ENCODE data around the gene MUTYH. TPM values are rescaled to one million over a fixed set of nuclear protein-coding genes. Genes with fewer than 3 reads are reported as not detected.

MUTYH gene
- total RNA-seq, 1 donor from 2014 or later, result 25.1 TPM

DNA sequence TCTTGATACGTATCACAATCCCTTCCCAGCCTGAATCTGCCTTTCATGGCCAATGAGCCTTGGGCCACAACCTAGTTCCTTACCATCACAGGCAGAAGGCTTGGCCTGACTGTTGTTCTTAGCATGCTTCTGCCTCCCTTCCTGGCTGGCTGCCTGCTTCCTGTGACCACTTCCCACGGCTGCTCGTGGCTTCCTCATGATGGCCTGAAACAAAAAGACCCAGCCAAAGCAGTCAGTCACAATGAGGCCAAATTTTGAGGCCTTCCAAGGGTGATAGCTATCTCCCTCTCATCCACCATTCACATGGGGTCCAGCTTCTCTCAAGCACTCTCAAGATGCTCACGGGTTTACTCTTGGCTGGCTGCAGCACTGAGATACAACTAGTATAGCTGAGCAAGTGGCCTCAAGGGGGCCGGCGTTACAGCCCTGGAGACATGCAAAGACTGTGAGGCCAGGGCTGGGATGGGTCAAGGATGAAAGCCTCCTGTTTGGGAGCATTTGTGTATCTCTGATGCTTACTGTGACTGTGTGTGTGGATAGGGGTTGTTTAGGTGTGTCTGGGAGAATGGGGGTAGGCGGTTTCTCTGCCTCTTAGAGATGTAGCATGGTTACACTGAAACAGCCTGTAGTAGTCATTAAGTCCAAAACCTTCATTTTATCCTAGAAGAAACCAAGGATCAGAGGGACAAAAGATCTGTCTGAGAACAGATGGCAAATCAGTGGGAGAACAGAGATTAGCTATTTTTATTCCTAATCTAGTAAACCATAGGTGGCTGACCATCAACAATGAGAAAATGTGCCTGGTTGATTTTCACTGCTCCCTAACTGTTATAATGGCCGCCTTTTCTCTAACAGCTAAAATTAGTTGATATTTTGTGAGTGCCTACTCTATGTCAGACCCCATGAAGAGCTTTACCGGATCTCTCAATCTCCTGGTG, 5.7 kb downstream of the MUTYH start:
- Mint-ChIP-seq H3K27me3 (ENCODE audit: unreplicated experiment) (no peaks in the 10 kb centered on the region), H3K4me3 (ENCODE audit: unreplicated experiment) (no peak overlapping the region), H3K4me1 (ENCODE audit: unreplicated experiment) (peaks cover 12% of the 10 kb centered on the region), H3K36me3 (ENCODE audit: unreplicated experiment) (peaks cover 3% of the 10 kb centered on the region), H3K9me3 (ENCODE audit: unreplicated experiment) (no peaks in the 10 kb centered on the region), H3K27ac (ENCODE audit: unreplicated experiment) (no peak overlapping the region)
- no peak for DNase-seq (ENCODE audit: extremely low spot score, unreplicated experiment)
- TF ChIP-seq, protein P1, sequence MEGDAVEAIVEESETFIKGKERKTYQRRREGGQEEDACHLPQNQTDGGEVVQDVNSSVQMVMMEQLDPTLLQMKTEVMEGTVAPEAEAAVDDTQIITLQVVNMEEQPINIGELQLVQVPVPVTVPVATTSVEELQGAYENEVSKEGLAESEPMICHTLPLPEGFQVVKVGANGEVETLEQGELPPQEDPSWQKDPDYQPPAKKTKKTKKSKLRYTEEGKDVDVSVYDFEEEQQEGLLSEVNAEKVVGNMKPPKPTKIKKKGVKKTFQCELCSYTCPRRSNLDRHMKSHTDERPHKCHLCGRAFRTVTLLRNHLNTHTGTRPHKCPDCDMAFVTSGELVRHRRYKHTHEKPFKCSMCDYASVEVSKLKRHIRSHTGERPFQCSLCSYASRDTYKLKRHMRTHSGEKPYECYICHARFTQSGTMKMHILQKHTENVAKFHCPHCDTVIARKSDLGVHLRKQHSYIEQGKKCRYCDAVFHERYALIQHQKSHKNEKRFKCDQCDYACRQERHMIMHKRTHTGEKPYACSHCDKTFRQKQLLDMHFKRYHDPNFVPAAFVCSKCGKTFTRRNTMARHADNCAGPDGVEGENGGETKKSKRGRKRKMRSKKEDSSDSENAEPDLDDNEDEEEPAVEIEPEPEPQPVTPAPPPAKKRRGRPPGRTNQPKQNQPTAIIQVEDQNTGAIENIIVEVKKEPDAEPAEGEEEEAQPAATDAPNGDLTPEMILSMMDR (IDR thresholded peaks at IDR 0.05), result no peak

DNA sequence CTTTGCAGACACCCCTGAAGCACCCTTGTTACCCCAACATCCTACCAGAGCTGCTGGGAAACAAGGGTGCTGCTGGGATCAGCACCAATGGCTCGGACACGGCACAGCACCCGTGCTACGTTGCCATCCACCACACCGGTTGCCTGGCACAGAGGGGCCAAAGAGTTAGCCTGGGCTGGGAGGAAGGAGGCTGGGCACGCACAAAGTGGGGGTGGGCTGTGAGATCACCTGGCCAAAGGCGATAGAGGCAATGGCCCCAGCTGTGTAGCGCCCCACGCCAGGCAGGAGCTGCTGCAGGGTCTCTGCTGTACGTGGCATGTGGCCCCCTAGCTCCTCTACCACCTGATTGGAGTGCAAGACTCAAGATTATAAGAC, 7.9 kb downstream of the MUTYH start:
- Mint-ChIP-seq H3K4me3 (ENCODE audit: unreplicated experiment) (no peak overlapping the region), H3K27me3 (ENCODE audit: unreplicated experiment) (no peaks in the 10 kb centered on the region), H3K4me1 (ENCODE audit: unreplicated experiment) (peaks cover 3% of the 10 kb centered on the region), H3K27ac (ENCODE audit: unreplicated experiment) (no peak overlapping the region), H3K9me3 (ENCODE audit: unreplicated experiment) (no peaks in the 10 kb centered on the region), H3K36me3 (ENCODE audit: unreplicated experiment) (peaks cover 5% of the 10 kb centered on the region)
- TF ChIP-seq, protein P1 (IDR thresholded peaks at IDR 0.05), result no peak
- no peak for DNase-seq (ENCODE audit: extremely low spot score, unreplicated experiment)

DNA sequence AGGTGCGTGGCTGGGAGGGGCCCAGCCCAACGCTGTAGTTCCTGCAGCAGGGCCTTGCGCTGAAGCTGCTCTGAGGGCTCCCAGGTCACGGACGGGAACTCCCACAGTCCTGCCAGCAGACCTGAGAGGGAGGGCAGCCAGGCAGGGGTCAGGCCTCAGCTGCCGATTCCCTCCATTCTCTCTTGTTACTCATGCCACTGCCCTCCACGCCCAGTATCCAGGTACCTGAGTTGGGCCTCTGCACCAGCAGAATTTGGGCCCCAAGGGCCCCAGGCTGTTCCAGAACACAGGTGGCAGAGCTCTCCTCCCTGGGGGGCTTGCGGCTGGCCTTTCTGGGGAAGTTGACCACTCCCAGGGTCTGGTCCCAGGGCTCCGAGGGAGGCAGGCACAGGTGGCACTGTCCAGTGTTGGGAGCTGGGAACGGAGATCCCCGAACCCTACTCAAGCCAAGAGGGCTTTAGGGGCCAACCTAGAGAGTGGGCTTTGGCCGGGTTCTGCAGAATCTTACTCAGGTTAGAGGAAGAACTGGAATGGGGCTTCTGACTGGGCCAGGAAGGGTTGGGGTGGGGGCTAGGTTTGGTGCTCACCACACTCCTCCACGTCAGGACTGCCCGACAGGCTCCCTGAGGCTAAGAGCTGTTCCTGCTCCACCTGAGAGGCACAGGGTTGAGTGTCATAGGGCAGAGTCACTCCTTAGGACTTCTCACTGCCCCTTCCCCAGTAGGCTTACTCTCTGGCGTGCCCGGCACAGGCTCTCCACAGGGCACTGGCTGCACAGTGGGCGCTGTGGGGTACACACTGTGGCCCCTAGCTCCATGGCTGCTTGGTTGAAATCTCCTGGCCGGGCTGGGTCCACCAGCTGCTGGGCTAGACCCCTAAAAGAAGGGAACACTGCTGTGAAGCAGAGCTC, 8.5 kb downstream of the MUTYH start:
- Mint-ChIP-seq H3K27me3 (ENCODE audit: unreplicated experiment) (no peaks in the 10 kb centered on the region), H3K36me3 (ENCODE audit: unreplicated experiment) (peaks cover 5% of the 10 kb centered on the region), H3K4me3 (ENCODE audit: unreplicated experiment) (no peak overlapping the region), H3K4me1 (ENCODE audit: unreplicated experiment) (peaks cover 3% of the 10 kb centered on the region), H3K9me3 (ENCODE audit: unreplicated experiment) (no peaks in the 10 kb centered on the region), H3K27ac (ENCODE audit: unreplicated experiment) (no peak overlapping the region)
- TF ChIP-seq, protein P1 (IDR thresholded peaks at IDR 0.05), result no peak
- DNase-seq (ENCODE audit: extremely low spot score, unreplicated experiment), result no peak

DNA sequence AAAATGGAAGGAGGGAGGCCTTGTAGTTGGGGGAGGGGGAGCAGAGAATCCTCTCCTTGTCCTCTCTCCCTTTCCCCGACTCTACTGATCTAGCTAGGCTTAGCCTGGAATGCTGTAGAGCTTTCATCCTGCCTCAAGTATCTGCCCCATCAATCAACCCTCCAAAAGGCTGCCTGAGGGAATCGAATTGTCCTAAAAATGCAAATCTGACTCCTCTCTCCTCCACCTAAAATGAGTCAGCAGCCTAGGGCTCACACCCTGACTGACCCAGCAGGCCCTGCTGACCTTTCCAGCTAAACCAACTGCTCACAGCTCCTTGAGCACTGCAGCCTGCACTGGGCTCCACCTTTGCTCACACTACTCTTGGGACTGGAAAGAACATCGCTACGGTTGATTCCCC, 10.8 kb downstream of the MUTYH start:
- TF ChIP-seq, protein P1 (IDR thresholded peaks at IDR 0.05), result no peak
- no peak for DNase-seq (ENCODE audit: extremely low spot score, unreplicated experiment)
- Mint-ChIP-seq H3K27ac (ENCODE audit: unreplicated experiment) (no peak overlapping the region), H3K4me1 (ENCODE audit: unreplicated experiment) (peaks cover 3% of the 10 kb centered on the region), H3K4me3 (ENCODE audit: unreplicated experiment) (no peak overlapping the region), H3K9me3 (ENCODE audit: unreplicated experiment) (no peaks in the 10 kb centered on the region), H3K27me3 (ENCODE audit: unreplicated experiment) (no peaks in the 10 kb centered on the region), H3K36me3 (ENCODE audit: unreplicated experiment) (peaks cover 5% of the 10 kb centered on the region)

DNA sequence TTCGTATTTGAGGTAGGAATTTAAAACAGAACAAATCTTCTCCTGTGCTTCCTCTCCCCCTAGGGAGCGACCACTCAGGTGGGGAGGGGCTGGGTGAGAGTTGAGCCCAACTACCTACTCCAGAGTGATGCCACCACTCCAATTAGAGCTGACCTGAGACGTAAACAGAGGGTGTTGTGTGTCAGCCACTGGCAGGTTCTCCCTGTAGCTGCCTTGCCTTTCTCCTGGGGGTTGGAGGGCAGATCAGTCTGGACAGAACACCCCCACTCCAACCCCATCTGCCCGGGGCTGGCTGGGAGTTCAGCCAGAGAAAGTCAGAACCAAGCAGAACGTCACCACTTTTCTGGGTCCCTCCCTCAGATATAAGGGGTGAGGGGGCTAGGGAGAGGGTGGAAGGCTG, 11.6 kb downstream of the MUTYH start:
- Mint-ChIP-seq H3K27me3 (ENCODE audit: unreplicated experiment) (no peaks in the 10 kb centered on the region), H3K4me3 (ENCODE audit: unreplicated experiment) (no peak overlapping the region), H3K4me1 (ENCODE audit: unreplicated experiment) (peaks cover 3% of the 10 kb centered on the region), H3K27ac (ENCODE audit: unreplicated experiment) (no peak overlapping the region), H3K9me3 (ENCODE audit: unreplicated experiment) (no peaks in the 10 kb centered on the region), H3K36me3 (ENCODE audit: unreplicated experiment) (peaks cover 5% of the 10 kb centered on the region)
- TF ChIP-seq, protein P1 (IDR thresholded peaks at IDR 0.05), result no peak
- no peak for DNase-seq (ENCODE audit: extremely low spot score, unreplicated experiment)

Data from osteocyte (in vitro differentiated cells).